Dedifferentiated amniotic fluid mesenchymal stem cell (primary cell): ENCODE results near the gene MRPL1.
"Not testable (repeated sequence)": the region's sequence is repeated elsewhere in the genome, so short reads cannot be mapped to it uniquely, and the experiment has no call there.

Experiments
- DNase-seq: peaks from one replicate; pipeline ENCODE4 v3.0.0-alpha.2; 2016; ENCODE audit errors: extremely low spot score

Gene MRPL1

GRCh38 chr4:77982900-77983540 is 120.4 kb downstream of the MRPL1 start:
- DNase-seq, result not testable (repeated sequence)

- DNase-seq, result not testable (repeated sequence)
These were observed 121.1 kb downstream of the MRPL1 start for GRCh38 chr4:77983612-77984311.

GRCh38 chr4:77989968-77990367 is 127.3 kb downstream of the MRPL1 start:
- no peak for DNase-seq

GRCh38 chr4:77990456-77990855 is 127.8 kb downstream of the MRPL1 start:
- no peak for DNase-seq

- DNase-seq, result no peak
These were observed 128.3 kb downstream of the MRPL1 start for GRCh38 chr4:77990904-77991358.

- DNase-seq, result no peak
These were observed 130.0 kb downstream of the MRPL1 start for GRCh38 chr4:77992581-77992980.

GRCh38 chr4:77994194-77994721 is 131.6 kb downstream of the MRPL1 start:
- DNase-seq, result peak; percentile 75

- DNase-seq, result no peak
These were observed 133.4 kb downstream of the MRPL1 start for GRCh38 chr4:77996076-77996475.

- no peak for DNase-seq
These were observed 138.9 kb downstream of the MRPL1 start for GRCh38 chr4:78001531-78001930.

GRCh38 chr4:78002260-78002659 is 139.6 kb downstream of the MRPL1 start:
- DNase-seq, result no peak
